Endodermal cell (in vitro differentiated cells): Measurements from ENCODE around the gene LDLRAD4. TPM values are rescaled to one million over a fixed set of nuclear protein-coding genes. Genes with fewer than 3 reads are reported as not detected.

ENCODE experiments used
- DNase-seq: peaks from one replicate; pipeline ENCODE4 v3.0.0-alpha.2; 2017
- H3K27ac ChIP-seq: 2 replicates; pipeline ENCODE4 v1.5.1; 2013; ENCODE audit warnings: mild to moderate bottlenecking, low read depth, low read length, moderate library complexity
- H3K27me3 ChIP-seq: 2 replicates; pipeline ENCODE4 v1.6.1; 2013; ENCODE audit warnings: mild to moderate bottlenecking, low read length, moderate library complexity; ENCODE audit not compliant: insufficient read depth, control insufficient read depth, poor library complexity, severe bottlenecking
- H3K36me3 ChIP-seq: 2 replicates; pipeline ENCODE4 v1.7.0; 2013; ENCODE audit warnings: mild to moderate bottlenecking, low read length, moderate library complexity; ENCODE audit not compliant: control insufficient read depth, insufficient read depth
- H3K4me1 ChIP-seq: one replicate; pipeline ENCODE4 v1.7.0; 2013; ENCODE audit warnings: low read length; ENCODE audit not compliant: control insufficient read depth, insufficient read depth
- H3K4me3 ChIP-seq: 2 replicates; pipeline ENCODE4 v1.5.1; 2013; ENCODE audit warnings: mild to moderate bottlenecking, low read length, moderate library complexity
- H3K9ac ChIP-seq: 2 replicates; pipeline ENCODE4 v1.6.1; 2013; ENCODE audit warnings: mild to moderate bottlenecking, low read length, moderate library complexity; ENCODE audit not compliant: poor library complexity, severe bottlenecking; ENCODE audit errors: extremely low read depth
- H3K9me3 ChIP-seq: 2 replicates; pipeline ENCODE4 v1.6.1; 2013; ENCODE audit warnings: mild to moderate bottlenecking, low read length, moderate library complexity; ENCODE audit not compliant: control insufficient read depth
- H3K27ac Mint-ChIP-seq: 2 replicates; pipeline ENCODE4 v1.8.0; 2020; ENCODE audit warnings: mixed read lengths
- H3K27me3 Mint-ChIP-seq: 2 replicates; pipeline ENCODE4 v1.8.0; 2021; ENCODE audit warnings: mild to moderate bottlenecking, mixed read lengths; ENCODE audit not compliant: insufficient read depth
- H3K36me3 Mint-ChIP-seq: 2 replicates; pipeline ENCODE4 v1.8.0; 2020; ENCODE audit warnings: low read depth, mixed read lengths
- H3K4me1 Mint-ChIP-seq: 2 replicates; pipeline ENCODE4 v1.8.0; 2020; ENCODE audit warnings: mixed read lengths
- H3K4me3 Mint-ChIP-seq: 2 replicates; pipeline ENCODE4 v1.8.0; 2020; ENCODE audit warnings: mild to moderate bottlenecking, moderate library complexity, mixed read lengths
- H3K9me3 Mint-ChIP-seq: 2 replicates; pipeline ENCODE4 v1.8.0; 2020; ENCODE audit warnings: mild to moderate bottlenecking, mixed read lengths
- WGBS, 2 experiments: methylation state at CpG; one replicate each; pipeline versions ENCODE4 v1.1.5 to v1.1.7; 2013; ENCODE audit warnings: missing lambda C conversion rate in 2 of 2, mixed read lengths in 1 of 2; ENCODE audit not compliant: insufficient coverage in 1 of 2, insufficient read length in 1 of 2; 5-methylcytosine and 5-hydroxymethylcytosine counted together
- total RNA-seq, 2 donors: library from RNA; stranded (reverse); fragmentation: NEBNext Ultra II Directional in 1 of 2; extraction: Animal tissue kit (Norgen Biotek cat#: 25700) in 1 of 2; gene quantifications; 2 replicates in 1 of 2; 3 replicates in 1 of 2; pipeline ENCODE4 v1.2.1, GENCODE V29; 2021
- TF ChIP-seq, protein P1 (sequence below): fragments of 200-600 bp; sonication (generic); conservative IDR thresholded peaks from 2 replicates; pipeline ENCODE4 v1.5.0; 2021; ENCODE audit warnings: antibody characterized with exemption, mild to moderate bottlenecking

LDLRAD4 gene
- total RNA-seq, 2 donors from 2014 or later: 14.9 to 15.1 TPM

DNA sequence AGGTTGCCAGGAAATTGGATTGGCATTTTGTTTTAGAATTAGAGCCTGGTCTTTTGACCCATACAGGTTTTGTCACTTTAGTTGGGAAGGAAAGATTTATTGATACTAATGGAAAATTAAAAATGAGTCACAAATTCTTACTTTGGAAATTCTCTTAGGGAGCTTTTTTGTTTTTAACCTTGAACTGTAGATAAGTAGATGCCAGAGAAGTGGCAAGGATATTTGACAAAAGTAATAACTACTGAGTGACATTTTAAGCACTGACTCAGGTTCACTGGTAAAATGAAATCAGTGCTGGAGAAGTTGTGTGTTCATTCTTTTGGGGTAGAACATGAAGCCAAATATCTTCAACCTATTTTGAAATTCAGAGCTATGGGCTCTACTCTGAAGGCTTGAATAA is 56.5 kb downstream of the LDLRAD4 start:
- no peak for DNase-seq
- H3K9ac ChIP-seq: no peak overlapping the region
- H3K27ac Mint-ChIP-seq: no peak overlapping the region
- H3K27ac ChIP-seq: no peak overlapping the region
- no peaks in the 10 kb centered on the region for H3K27me3 ChIP-seq
- H3K9me3 Mint-ChIP-seq: peaks cover 1% of the 10 kb centered on the region
- H3K27me3 Mint-ChIP-seq: peaks cover 2% of the 10 kb centered on the region
- TF ChIP-seq, protein P1, sequence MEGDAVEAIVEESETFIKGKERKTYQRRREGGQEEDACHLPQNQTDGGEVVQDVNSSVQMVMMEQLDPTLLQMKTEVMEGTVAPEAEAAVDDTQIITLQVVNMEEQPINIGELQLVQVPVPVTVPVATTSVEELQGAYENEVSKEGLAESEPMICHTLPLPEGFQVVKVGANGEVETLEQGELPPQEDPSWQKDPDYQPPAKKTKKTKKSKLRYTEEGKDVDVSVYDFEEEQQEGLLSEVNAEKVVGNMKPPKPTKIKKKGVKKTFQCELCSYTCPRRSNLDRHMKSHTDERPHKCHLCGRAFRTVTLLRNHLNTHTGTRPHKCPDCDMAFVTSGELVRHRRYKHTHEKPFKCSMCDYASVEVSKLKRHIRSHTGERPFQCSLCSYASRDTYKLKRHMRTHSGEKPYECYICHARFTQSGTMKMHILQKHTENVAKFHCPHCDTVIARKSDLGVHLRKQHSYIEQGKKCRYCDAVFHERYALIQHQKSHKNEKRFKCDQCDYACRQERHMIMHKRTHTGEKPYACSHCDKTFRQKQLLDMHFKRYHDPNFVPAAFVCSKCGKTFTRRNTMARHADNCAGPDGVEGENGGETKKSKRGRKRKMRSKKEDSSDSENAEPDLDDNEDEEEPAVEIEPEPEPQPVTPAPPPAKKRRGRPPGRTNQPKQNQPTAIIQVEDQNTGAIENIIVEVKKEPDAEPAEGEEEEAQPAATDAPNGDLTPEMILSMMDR: no peak
- H3K4me3 Mint-ChIP-seq: no peak overlapping the region
- peaks cover 27% of the 10 kb centered on the region for H3K4me1 Mint-ChIP-seq
- H3K4me3 ChIP-seq: no peak overlapping the region
- H3K36me3 Mint-ChIP-seq: peaks cover 2% of the 10 kb centered on the region
- H3K9me3 ChIP-seq: no peaks in the 10 kb centered on the region
- H3K4me1 ChIP-seq: peaks cover 2% of the 10 kb centered on the region
- H3K36me3 ChIP-seq: no peaks in the 10 kb centered on the region

DNA sequence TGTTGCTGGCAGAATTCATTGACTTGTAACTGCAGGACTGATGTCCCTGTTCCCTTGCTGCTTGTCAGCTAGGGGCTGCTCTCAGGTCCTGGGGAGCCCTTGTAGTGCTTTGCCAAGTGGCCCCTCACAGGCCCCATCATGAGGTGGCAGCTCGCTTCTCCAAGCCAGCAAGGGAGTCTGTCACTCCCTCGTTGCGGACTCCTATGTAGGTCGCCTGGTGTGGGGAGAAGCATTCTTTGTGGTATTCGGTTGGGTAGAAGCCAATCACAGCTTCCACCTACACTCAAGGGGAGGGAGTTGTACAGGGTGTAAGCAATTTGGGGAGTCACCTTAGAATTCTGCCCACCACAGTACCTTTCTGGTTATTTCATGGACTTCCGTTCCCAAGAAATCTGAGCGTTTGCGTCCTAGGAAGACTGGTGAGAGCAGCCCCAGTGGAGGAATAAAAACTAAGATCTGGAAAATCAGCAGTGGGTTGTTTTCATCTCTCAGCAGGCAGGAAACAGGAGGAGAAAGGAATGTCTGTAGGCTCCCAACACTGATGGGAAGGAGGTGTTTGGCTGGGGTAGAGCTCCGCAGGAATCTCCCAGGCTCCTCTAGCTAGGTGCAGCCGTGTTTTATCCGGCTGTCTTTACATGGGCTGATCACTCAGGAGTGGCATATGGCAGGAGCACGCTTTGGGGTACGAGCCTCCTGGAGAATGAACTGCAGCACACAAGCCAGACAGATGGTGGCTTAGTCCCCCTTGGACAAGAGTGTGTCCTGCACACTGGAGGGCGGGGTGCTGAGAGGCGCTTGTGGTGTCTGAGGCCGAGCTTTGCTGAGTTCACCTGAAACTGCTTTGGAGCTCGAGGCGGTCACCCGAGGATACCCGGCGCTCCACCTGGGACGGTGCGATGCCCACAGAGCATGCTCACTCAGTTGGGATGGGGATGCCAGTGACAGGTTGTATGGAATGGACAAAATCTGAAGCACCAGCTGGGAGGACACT is 58.3 kb downstream of the LDLRAD4 start:
- H3K27me3 ChIP-seq: no peaks in the 10 kb centered on the region
- H3K9me3 ChIP-seq: peaks cover under 1% of the 10 kb centered on the region
- TF ChIP-seq, protein P1: no peak
- H3K9ac ChIP-seq: no peak overlapping the region
- Mint-ChIP-seq H3K36me3 (peaks cover 3% of the 10 kb centered on the region), H3K27me3 (peaks cover 2% of the 10 kb centered on the region), H3K9me3 (peaks cover 1% of the 10 kb centered on the region), H3K4me3 (no peak overlapping the region), H3K4me1 (peaks cover 39% of the 10 kb centered on the region), H3K27ac (peak overlapping the region; percentile 62)
- no peak overlapping the region for H3K4me3 ChIP-seq
- 86 to 90% methylated on average over 17 to 21 of the region's 23 CpGs for WGBS, 2 experiments
- H3K27ac ChIP-seq: no peak overlapping the region
- H3K36me3 ChIP-seq: no peaks in the 10 kb centered on the region
- peak; percentile 63 for DNase-seq
- H3K4me1 ChIP-seq: peaks cover 11% of the 10 kb centered on the region

DNA sequence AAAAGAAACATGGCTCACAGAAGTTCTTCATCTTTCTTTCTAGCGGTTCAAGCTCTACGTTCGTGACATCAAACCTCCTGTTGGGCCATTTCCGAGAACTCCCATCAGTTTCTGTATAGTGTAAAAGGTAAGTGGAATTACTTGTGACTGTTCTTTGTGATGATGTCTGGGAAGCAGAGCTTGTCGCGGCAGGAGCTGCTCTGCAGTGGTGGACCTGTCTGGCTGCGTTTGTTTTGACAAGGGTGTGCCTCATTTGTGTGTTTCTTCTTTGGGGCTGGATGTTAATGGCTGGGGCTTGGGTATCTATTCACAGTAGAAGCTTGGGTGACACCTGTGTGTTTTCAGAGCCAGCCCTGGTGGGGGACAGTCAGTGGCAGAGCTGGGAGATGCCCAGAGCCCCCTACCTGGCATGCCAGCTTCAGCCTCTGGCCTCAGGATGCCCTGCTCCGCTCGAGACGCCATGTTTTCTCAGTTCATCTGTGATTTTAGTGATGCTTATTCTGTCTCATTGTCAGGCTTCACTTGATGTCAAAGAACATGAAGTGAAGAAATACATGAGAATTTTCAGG is 59.6 kb downstream of the LDLRAD4 start:
- Histone ChIP-seq H3K27ac (no peak overlapping the region), H3K4me3 (no peak overlapping the region), H3K36me3 (no peaks in the 10 kb centered on the region), H3K27me3 (no peaks in the 10 kb centered on the region), H3K9ac (no peak overlapping the region), H3K9me3 (peaks cover 8% of the 10 kb centered on the region), H3K4me1 (peaks cover 11% of the 10 kb centered on the region)
- H3K27ac Mint-ChIP-seq: no peak overlapping the region
- H3K9me3 Mint-ChIP-seq: peaks cover 10% of the 10 kb centered on the region
- H3K4me1 Mint-ChIP-seq: peaks cover 39% of the 10 kb centered on the region
- TF ChIP-seq, protein P1: no peak
- peaks cover 13% of the 10 kb centered on the region for H3K36me3 Mint-ChIP-seq
- peaks cover 2% of the 10 kb centered on the region for H3K27me3 Mint-ChIP-seq
- 94 to 97% methylated on average over 3 to 10 of the region's 10 CpGs for WGBS, 2 experiments
- peak; percentile 38 for DNase-seq
- H3K4me3 Mint-ChIP-seq: no peak overlapping the region
